Effector CD4-positive, alpha-beta T cell (primary cell): ENCODE results near the gene TMEM62.
"Not testable (repeated sequence)": the region's sequence is repeated elsewhere in the genome, so short reads cannot be mapped to it uniquely, and the experiment has no call there.

Experiments
- DNase-seq: peaks from one replicate; pipeline ENCODE4 v3.0.0-alpha.2; 2020

The TMEM62 gene

GRCh38 chr15:43210807-43211206, 77.4 kb downstream of the TMEM62 start:
- DNase-seq = no peak

- no peak for DNase-seq
These were observed 77.9 kb downstream of the TMEM62 start for GRCh38 chr15:43211224-43211735.

GRCh38 chr15:43212299-43212698, 78.9 kb downstream of the TMEM62 start:
- no peak for DNase-seq

GRCh38 chr15:43212951-43213350, 79.6 kb downstream of the TMEM62 start:
- DNase-seq = no peak

GRCh38 chr15:43213466-43213865, 80.1 kb downstream of the TMEM62 start:
- DNase-seq = no peak

GRCh38 chr15:43214169-43214568, 80.8 kb downstream of the TMEM62 start:
- DNase-seq = no peak

GRCh38 chr15:43214592-43215295, 81.4 kb downstream of the TMEM62 start:
- DNase-seq = no peak

GRCh38 chr15:43215961-43216360, 82.6 kb downstream of the TMEM62 start:
- no peak for DNase-seq

- no peak for DNase-seq
These were observed 85.7 kb downstream of the TMEM62 start for GRCh38 chr15:43218908-43219706.

- DNase-seq = no peak
These were observed 86.8 kb downstream of the TMEM62 start for GRCh38 chr15:43219929-43220928.

- no peak for DNase-seq
These were observed 87.6 kb downstream of the TMEM62 start, which contains the start of gene EPB42 for GRCh38 chr15:43220991-43221403. Gene EPB42, minus strand, starts transcription at chr15:43221018. Its CDS starts 193 bp downstream, at chr15:43220825.

GRCh38 chr15:43221422-43221821, 88.0 kb downstream of the TMEM62 start:
- no peak for DNase-seq

GRCh38 chr15:43225201-43225949, 92.0 kb downstream of the TMEM62 start:
- DNase-seq = peak; percentile 7

- not testable (repeated sequence) for DNase-seq
These were observed 92.5 kb downstream of the TMEM62 start for GRCh38 chr15:43225950-43226255.

GRCh38 chr15:43226436-43227305, 93.3 kb downstream of the TMEM62 start:
- DNase-seq = no peak

GRCh38 chr15:43229977-43230376, 96.6 kb downstream of the TMEM62 start:
- no peak for DNase-seq

GRCh38 chr15:43230640-43231115, 97.3 kb downstream of the TMEM62 start:
- DNase-seq = no peak

- DNase-seq = no peak
These were observed 99.0 kb downstream of the TMEM62 start for GRCh38 chr15:43232289-43232874.
